IPS DF 19.7 (cell line): ENCODE data around the gene GRK5.
"Not testable (repeated sequence)": the region's sequence is repeated elsewhere in the genome, so short reads cannot be mapped to it uniquely, and the experiment has no call there.

ENCODE experiments used
- DNase-seq: peaks from one replicate; pipeline ENCODE4 v3.0.0-alpha.2; 2013; ENCODE audit warnings: low read depth, low spot score

Gene GRK5

DNA sequence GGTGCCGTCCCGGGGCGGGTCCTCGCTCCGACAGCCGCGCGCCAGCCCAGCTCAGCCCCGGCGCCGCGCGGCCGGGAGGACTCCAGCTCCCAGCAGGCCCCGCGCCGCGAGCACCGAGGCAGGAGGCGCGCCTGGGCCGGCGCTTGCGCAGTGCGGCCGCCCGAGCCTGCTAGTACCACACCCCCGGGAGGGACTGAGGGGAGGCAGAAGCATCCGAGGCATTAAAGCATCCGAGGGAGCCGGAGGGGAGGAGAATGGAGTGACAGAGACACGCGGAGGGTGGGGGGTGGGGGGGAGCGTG is at the start of gene GRK5:
TSS of gene GRK5 (plus strand) at position 206 of the 301 bp plus-strand sequence. CDS start 347 bp downstream, outside the sequence.
- peak; percentile 48 for DNase-seq

DNA sequence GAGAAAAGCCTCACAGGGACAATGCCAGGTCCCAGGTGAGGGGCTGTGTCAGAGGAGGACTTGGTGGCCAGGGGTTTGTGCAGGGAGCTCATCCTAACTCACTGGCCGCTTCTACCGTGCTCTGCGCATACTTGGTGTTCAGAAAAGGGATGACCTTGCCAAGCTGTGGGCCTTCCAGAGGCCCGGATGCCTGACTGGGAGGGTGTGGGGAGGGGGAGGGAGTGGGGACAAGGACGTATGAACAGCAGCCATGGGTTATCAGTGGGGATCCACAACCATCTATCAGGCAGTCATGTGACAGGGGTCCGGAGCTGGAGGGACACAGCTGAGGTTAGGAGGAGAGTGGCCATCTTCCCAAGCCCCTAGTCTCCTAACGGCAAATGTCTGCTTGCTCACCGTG is 48.0 kb upstream of the GRK5 start:
- DNase-seq: no peak

DNA sequence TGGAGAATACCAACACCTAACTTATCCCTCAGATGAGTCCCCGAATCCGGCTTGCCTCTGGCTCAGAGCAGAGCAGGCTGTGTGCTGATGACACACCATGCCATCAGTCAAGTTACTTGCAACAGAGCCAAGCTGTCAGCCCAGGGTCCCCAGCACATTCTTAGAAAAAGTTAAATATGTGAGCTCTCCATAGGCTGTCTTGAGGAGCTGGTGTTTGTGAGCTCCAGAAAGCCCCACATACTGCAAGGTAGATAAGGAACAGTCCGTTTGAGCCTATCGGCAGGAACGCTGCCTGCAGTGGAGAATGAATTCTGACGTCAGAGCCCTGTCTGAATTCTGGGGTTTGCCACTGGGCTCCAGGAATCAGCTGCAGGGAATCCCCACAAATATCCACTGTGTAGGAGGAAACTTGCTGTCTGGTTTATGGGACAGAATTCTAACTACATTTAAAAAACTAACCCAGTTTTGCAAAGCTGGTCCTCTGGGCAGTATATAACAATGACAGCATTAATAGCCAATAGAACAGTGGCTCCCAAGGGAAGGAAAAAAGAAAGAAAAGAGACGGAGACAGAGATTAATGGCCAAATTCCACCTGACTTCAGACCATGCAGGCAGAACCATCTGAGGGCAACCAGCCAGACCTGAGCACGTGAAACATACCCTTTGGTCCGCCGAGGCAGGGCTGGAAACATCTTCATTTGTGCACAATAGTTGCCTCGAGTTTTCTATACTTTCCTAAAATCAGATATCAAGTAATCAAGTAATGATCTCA is 45.5 kb upstream of the GRK5 start:
- no peak for DNase-seq

DNA sequence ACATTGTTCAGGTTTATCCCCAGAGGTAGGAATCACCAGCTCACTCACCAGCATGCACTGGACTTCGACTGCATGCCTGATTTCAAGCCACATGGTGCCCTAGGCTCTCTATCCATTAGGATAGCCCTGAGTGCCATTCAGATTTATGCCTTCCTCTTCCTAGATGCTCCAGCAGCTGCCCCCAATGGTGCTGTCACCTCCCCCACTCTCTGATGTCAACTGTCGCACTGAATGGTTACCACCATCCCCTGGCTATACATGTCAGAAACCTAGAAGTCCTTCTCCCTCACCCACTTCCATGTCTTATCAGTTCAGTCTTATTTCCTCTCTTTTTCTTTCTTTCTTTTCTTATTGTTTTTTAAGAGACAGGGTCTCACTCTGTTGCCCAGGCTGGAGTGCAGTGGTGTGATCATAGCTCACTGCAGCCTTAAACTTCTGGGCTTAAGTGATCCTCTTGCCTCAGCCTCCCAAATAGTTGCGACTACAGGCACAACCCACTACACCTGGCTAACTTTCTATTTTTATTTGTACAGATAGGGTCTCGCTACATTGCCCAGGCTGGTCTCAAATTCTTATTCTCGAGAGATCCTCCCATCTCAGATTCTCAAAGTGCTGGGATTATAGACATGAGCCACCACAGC is 44.8 kb upstream of the GRK5 start:
- no peak for DNase-seq

DNA sequence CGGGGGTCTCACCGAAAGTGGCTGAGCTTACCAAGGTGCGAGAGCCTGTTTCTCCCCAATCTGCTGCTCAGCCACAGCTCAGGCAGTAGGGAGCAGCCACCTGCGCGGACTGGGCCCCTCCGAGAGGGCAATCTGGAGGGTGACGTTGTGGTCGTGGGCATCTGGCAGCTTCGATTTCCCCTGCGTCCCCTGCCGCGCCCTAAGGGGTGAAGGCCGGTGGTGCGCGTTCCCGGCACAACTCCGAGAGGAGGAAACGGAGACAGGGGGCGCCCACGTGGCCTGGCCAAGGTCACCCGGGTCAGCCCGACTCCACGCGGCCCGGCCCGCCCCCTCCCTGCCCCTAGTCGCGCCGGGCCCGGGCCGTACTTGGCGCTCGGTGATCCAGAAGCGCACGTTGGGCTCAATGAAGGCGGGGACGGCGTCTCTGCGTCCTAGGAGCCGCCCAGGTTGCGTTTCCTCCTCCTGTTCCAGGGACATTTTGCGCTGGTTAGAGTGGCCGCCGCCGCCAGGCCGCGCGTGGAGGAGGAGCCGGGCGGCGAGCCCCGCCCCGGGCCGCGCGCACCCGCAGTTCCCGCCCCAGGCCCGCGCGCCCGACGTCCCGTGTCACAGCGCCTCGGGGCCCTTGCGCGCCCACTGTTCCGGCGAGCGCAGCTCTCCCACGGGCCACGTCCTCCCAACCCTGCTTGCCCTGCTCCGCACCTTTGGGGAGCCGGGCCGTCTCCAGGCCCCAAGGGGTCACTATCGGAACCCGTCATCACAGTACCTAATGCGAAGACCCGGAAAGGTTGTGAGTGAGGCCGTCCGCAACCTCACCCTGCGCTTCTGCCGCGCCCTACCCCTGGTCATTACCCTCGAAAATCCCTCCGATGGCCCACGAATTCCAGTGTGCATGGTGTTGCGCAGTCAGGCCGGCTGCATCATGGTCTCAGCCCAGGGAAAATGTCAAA is 41.9 kb upstream of the GRK5 start, which contains the start of gene SFXN4:
TSS of gene SFXN4 (minus strand) at position 544 of the 947 bp plus-strand sequence. CDS start at position 477, 67 bp downstream.
- DNase-seq: no peak

DNA sequence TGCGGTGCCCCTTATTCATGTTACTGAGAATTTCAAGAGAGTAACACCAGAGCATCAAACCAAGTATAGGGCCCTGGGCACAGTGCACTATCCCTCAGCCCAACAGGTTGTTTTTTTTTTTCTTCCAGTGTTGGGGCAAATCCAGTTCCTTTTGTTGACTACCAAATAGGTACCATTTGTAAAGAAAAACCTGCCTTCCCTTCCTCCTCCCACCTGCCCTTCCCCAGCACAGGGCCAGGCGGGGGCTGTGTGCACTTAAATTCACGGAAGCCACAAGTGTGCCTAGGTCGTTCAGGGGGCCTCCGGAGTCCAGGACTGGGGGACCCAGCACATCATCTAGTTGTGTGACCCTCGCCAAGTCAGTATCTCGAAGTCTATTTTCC is 41.3 kb upstream of the GRK5 start:
- DNase-seq: no peak

DNA sequence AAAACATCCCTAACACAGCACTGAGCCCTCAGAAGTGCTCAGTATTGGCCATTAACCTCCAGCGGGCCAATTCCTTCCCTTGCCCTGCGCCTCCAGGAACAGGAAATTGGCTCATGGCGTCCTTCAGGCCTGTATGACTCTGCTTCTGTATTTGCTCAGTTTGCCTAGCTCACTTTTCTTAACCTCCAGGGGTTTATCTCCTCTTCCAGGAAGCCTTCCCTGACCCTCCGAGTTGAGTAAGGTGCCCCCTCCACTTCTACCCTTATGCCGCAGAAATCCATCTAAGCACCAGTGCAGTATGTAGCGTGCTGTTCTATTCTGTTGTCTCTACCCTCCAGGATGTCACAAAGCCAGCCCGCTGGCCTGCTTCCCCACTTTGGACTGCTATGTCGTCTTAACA is 40.8 kb upstream of the GRK5 start:
- DNase-seq: no peak

DNA sequence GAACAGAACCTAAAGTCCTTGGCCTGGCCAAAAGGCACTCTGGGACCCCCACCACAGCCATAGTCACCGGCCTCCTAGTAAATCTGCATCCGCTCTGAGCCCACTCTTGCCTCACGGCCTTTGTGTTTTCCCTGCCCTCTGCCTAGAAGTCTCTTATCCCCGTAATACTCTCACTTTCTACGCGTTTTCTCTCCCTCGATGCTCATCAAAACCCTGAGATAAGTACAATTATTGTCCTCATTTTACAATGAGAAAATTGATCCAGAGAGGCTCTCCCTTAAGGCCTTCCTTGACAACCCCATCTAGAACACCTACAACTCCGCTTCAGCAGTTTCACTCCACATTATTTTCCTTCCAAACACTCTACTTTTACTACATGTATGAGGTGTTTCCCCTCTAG is 40.3 kb upstream of the GRK5 start:
- DNase-seq: no peak

DNA sequence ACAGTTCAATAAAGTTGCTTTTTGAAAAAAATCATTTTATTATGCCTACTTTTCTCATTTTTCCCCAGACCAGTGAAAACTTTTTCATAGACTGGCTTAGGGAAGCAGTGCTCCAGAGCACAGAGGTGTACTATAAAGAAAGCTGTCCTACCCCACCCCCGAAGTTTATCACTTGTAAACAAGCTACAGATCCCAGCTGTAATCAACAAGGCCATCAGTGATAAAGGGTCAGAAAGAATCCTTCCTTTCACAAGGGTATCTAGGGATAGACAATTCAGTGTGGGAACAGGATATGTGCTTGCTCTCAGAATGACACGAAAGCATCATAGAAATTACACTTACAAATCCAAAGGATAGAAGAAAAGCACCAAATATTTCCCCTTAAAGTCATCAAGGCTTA is 33.3 kb upstream of the GRK5 start:
- DNase-seq: no peak

DNA sequence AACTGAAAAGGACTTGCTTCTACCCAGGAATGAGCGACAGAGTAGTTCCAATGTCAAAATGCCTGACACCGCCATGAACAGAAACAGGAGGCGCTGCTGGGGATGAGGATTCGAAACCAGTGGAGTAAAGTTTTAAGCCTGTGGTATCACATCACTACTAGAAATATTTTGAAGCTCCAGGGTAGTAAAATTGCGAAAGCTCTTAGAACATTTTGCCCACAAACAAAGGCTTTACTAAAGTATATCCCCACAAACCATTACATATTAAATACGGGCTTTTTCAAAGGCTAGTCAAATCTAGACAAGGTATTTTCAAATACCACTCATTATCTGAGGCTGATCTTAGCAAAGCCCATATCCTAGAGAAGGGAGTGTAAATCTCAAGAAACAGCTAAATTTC is 31.2 kb upstream of the GRK5 start:
- no peak for DNase-seq

DNA sequence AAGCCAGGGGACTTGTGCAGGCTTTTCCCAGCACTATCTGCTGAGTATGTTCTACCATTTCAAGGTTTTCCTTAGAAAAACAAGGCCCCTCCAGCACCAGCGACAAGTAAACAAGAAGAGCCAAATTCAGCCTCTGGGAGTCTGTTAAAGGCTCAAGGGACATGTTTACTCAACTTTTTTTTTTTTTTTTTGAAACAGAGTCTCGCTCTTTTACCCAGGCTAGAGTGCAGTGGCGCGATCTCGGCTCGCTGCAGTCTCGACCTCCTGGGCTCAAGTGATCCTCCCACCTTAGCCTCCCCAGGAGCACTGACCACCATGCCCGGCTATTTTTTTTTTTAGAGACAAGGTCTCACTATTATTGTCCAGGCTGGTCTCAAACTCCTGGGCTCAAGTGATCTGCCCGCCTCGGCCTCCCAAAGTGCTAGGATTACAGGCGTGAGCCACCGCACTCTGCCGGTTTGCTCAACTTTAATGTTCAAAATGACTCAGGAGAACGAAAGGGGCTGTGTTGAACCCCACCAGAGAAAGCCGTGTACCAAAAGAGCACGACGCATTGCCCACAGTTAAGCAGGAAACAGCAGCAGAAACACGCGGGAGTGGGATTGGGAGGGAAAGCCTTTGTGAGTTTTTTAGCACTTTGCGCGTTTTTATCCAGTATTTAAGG is 29.5 kb upstream of the GRK5 start:
- DNase-seq: no peak

DNA sequence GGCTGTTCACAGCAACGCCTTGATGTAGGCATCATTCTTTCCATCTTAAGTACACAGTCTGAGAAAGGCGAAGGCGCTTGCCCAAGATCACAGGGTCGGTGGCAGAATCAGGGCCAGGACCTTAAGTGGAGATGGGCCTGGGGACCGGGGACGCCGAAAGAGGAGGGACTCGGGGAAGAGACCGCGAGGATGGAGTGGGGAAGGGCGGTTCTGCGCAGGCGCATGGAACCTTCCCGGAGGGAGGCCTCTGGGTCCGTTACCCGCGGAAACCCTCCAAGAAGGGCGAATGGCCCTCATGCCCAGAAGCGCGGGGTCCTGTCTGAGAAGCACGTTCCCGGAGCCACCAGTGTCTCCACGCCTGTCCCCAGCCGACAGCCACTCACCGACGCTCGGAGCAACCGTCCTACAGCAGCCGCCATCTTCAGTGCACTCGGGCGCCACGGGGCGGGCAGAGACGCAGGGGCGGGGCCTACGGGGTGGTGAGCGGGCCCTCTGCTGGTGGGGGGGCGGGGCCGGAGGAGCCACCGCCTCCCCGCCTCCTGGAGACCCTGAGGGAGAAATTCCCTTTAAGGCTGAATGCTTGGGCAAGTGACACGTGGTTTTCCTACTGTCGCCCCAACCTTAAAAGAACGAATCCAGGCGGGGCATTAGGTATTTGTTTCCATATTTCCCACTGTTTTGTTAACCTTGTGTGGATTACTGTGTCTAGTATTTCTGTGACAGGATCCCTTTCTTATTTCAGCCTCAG is 28.8 kb upstream of the GRK5 start, which contains the start of gene PRDX3:
TSS of gene PRDX3 (minus strand) at position 441 of the 748 bp plus-strand sequence. CDS start at position 419, 22 bp downstream.
- DNase-seq: peak; percentile 57

DNA sequence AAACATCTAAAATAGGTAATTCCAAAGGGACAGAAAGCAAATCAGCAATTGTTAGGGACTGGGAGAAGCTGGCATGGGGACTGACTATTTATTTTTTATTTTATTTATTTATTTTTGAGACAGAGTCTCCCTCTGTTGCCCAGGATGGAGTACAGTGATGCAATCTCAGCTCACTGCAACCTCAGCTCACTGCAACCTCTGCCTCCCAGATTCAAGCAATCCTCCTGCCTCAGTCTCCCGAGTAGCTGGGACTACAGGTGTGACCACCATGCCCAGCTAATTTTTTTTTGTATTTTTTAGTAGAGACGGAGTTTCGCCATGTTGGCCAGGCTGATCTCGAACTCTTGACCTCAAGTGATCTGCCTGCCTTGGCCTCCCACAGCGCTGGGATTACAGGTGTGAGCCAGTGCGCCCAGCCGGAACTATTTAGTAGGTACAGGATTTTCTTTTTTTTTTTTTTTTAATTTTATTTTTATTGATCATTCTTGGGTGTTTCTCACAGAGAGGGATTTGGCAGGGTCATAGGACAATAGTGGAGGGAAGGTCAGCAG is 26.4 kb upstream of the GRK5 start:
- DNase-seq: not testable (repeated sequence)

DNA sequence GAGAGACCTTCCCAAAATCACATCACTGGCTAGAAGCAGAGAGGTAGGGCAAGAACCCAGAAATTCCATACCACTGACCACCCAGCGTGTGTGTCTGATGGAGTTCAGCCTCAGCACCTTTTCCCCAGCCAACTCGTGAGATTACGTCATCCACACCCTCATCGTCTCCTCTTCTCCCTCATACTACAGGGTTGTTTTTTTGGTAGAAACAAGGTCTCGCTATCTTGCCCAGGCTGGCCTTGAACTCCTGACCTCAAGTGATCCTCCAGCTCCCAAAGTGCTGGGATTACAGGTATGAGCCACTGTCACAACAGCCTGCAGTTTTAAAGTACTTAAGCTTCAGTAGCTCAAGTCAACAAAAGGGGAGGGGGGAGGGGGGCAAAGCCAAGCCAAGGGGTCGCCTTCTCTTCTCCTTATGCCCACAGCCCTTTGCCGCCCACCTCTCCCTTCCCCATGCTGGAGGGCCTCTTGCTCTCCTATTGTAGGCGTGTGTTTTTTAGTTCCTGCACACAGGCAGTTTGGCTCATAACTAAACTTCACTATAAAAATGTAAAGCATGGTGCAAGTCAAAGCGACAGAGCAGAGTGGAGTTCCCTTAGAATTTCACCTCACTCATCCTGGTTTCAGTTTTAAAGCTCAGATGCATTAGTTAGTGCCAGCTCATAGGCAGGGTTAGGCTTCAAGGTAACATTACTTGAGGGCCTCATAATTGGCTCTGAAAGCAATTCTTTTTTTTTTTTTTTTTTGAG is 23.5 kb upstream of the GRK5 start:
- no peak for DNase-seq

DNA sequence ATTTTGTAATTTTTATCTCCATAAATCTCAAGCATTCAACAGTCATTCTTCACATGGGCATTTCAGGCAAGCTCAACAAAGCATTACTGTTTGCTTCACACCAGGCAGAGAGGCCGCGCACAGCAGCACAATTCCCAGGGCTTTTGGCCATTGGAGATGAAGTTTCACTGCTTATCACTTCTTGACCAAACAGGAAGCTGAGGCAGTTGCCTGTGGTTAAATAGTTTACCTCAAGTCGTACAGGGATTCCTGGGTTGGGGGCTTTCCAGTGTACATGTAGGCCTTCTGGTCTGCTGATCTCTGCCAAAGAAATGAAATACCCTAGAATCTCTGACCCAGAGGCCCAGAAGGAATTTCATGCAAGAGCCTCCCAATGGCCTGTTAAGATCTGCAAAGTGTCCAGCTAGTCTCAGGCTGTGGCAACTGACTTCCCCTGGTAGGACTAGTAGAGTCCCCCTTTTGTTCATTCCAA is 17.5 kb upstream of the GRK5 start:
- no peak for DNase-seq

DNA sequence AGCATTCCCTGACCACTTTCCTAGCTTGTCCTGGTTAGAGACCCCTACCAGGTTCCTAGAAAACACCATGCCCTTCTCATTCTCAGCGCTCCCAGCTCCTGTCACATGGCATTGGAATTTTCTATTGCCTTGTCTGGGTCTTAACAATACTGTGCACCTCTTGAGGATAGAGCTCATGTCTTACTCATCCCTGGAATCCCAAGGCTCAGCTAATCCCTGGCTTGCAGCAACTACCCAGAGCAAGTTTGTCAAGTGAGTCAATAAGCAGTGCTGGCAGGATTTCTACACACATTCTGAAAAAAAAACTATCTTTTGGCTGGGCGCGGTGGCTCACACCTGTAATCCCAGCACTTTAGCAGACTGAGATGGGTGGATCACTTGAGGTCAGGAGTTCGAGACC is 17.0 kb upstream of the GRK5 start:
- no peak for DNase-seq

DNA sequence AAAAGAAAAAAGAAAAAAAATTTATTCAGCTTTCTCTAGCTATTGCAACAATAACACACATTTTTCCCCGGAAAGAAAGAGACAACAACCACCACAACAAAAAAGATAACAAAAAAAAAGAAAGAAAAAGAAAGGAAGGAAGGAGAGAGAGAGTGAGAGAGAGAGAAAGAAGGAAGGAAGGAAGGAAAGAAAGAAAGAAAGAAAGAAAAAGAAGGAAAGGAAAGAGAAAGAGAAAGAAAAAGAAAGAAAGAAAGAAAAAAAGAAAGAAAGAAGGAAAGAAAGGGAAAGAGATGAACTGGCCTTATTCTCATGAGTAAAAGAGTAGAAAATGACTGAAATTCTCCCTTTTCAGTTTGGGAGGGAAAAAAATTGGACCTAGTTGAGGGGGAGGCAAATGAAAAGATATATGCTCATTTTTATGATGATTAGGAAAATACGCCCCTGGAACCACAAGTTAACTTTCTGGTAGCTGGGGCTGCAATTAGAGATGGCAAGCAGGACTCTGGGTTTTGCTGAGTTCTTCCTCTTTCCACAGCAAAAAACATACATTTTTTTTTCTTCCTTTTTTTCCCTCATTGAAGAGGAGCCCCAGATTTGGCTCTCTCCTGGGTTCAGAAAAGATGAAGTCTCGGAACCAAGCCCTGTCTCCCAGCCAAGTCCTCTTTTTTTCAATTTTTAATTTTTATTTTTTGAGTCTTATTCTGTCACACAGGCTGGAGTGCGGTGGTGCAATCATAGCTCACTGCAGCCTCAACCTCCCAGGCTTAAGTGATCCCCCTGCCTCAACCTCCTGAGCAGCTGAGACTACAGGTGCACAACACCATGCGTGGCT is 16.2 kb upstream of the GRK5 start:
- no peak for DNase-seq

DNA sequence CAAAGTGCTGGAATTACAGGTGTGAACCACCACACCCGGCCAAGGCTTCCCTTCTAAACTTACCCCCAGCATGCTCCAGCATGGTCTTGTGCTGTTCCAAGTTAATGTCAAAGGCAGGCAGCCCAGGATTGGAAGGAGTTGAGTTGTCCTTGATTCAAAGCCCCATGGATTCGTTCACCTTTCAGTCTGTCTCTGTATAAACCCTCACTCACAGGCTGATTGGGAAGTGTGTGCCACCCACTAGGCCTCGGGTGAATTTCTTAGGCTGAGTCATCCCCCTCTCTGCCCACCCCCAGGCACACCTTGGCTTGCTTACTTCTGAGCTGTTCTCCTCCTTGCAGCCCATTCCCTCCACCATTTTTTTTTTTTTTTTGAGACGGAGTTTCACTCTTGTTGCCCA is 15.5 kb upstream of the GRK5 start:
- DNase-seq: no peak

DNA sequence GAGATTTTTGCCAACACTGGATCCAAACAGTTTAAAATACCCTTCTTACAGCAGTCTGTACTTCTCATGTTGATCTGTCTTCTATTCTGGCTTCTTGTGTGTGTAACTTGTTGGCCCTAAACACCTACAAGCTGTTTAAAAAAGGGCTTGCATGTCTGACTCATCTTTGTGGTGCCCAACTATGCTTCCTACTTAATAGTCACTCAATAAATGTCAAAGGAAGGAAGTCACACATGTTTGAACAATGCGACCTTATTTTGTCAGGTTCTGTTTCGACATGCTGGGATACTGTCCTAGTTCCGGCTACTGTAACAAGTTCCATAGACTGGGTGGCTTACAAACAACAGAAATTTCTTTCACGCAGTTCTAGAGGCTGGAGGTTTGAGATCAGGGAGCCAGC is 9.4 kb upstream of the GRK5 start:
- DNase-seq: no peak
